ENCODE data around the gene SH3BP5L. TPM values are rescaled to one million over a fixed set of nuclear protein-coding genes. Genes with fewer than 3 reads are reported as not detected.

Gene SH3BP5L
- total and polyA plus RNA-seq, 2 of the 13 experiments (the other 11 are each of a cell fraction or from before 2014, with no cell fraction given) = 10.3 to 14.9 TPM

DNA sequence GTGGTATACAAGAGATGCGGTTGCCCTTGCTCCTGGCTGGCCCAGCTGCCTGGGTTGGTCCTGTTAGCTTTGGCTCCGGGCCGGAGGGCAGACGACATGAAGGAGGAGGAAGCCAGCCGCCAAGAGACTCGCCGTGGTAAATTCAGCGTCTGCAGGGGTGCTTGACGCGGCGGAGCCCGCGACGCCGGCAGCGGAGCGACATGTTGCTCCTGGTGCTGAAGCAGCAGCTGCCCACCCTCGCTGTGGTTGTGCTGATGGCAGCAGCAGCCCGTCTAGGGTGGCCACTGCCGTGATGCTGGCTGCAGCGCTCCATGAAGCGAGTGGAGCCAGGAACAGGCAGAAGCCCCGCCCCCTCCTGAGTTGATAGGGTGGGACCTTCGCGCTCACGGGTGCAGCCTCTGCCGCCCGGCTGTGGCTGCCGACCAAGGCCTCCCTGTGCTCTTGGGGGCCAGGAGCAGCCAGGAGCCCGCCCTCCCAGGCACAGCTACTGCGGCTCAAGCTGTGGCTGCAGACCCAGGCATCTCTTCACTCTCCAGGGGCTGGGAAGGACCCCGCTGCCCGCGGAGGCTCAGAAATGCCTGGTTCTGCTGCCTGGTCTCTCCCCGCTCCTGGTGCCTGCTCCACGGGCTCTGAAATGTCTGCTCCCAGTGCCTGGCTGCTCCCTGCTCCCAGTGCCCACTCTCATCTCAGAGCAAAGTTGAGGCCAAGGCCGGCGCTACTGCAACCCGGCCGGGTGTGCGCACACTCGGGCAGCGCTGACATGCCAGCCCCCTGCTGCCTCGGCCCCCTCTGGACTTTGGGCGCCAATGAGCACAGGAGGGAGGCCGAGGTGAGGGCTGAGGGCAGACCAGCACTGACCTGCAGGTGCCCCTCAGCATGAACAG lies 37.5 kb upstream of the SH3BP5L start (continued):
- TF ChIP-seq ZFY (CRISPR knock-in tag; IDR thresholded peaks at IDR 0.05) (peak; percentile 83), SIX4 (CRISPR knock-in tag; IDR thresholded peaks at IDR 0.05) (no peak), ZNF451 (CRISPR knock-in tag; IDR thresholded peaks at IDR 0.05) (peak; percentile 11; the same call in 1 of the 2 replicates), ARNTL (CRISPR knock-in tag; IDR thresholded peaks at IDR 0.05) (peak; percentile 17; the same call in 1 of the 2 replicates), ATM (IDR thresholded peaks at IDR 0.05; ENCODE audit: borderline replicate concordance) (no peak), XBP1 (CRISPR knock-in tag; IDR thresholded peaks at IDR 0.05) (no peak), ZNF431 (CRISPR knock-in tag; IDR thresholded peaks at IDR 0.05; ENCODE audit: borderline replicate concordance, low read depth) (no peak), KDM4B (CRISPR knock-in tag; IDR thresholded peaks at IDR 0.05) (peak; percentile 77; the same call in 1 of the 2 replicates)
- TF ChIP-seq, protein P1, sequence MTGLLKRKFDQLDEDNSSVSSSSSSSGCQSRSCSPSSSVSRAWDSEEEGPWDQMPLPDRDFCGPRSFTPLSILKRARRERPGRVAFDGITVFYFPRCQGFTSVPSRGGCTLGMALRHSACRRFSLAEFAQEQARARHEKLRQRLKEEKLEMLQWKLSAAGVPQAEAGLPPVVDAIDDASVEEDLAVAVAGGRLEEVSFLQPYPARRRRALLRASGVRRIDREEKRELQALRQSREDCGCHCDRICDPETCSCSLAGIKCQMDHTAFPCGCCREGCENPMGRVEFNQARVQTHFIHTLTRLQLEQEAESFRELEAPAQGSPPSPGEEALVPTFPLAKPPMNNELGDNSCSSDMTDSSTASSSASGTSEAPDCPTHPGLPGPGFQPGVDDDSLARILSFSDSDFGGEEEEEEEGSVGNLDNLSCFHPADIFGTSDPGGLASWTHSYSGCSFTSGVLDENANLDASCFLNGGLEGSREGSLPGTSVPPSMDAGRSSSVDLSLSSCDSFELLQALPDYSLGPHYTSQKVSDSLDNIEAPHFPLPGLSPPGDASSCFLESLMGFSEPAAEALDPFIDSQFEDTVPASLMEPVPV (CRISPR knock-in tag; IDR thresholded peaks at IDR 0.05) = peak; percentile 64
- TF ChIP-seq, protein P2, sequence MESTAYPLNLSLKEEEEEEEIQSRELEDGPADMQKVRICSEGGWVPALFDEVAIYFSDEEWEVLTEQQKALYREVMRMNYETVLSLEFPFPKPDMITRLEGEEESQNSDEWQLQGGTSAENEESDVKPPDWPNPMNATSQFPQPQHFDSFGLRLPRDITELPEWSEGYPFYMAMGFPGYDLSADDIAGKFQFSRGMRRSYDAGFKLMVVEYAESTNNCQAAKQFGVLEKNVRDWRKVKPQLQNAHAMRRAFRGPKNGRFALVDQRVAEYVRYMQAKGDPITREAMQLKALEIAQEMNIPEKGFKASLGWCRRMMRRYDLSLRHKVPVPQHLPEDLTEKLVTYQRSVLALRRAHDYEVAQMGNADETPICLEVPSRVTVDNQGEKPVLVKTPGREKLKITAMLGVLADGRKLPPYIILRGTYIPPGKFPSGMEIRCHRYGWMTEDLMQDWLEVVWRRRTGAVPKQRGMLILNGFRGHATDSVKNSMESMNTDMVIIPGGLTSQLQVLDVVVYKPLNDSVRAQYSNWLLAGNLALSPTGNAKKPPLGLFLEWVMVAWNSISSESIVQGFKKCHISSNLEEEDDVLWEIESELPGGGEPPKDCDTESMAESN (CRISPR knock-in tag; conservative IDR thresholded peaks at IDR 0.05) = no peak; the same call in 1 of the 2 replicates
- TF ChIP-seq, protein P3, sequence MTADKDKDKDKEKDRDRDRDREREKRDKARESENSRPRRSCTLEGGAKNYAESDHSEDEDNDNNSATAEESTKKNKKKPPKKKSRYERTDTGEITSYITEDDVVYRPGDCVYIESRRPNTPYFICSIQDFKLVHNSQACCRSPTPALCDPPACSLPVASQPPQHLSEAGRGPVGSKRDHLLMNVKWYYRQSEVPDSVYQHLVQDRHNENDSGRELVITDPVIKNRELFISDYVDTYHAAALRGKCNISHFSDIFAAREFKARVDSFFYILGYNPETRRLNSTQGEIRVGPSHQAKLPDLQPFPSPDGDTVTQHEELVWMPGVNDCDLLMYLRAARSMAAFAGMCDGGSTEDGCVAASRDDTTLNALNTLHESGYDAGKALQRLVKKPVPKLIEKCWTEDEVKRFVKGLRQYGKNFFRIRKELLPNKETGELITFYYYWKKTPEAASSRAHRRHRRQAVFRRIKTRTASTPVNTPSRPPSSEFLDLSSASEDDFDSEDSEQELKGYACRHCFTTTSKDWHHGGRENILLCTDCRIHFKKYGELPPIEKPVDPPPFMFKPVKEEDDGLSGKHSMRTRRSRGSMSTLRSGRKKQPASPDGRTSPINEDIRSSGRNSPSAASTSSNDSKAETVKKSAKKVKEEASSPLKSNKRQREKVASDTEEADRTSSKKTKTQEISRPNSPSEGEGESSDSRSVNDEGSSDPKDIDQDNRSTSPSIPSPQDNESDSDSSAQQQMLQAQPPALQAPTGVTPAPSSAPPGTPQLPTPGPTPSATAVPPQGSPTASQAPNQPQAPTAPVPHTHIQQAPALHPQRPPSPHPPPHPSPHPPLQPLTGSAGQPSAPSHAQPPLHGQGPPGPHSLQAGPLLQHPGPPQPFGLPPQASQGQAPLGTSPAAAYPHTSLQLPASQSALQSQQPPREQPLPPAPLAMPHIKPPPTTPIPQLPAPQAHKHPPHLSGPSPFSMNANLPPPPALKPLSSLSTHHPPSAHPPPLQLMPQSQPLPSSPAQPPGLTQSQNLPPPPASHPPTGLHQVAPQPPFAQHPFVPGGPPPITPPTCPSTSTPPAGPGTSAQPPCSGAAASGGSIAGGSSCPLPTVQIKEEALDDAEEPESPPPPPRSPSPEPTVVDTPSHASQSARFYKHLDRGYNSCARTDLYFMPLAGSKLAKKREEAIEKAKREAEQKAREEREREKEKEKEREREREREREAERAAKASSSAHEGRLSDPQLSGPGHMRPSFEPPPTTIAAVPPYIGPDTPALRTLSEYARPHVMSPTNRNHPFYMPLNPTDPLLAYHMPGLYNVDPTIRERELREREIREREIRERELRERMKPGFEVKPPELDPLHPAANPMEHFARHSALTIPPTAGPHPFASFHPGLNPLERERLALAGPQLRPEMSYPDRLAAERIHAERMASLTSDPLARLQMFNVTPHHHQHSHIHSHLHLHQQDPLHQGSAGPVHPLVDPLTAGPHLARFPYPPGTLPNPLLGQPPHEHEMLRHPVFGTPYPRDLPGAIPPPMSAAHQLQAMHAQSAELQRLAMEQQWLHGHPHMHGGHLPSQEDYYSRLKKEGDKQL (CRISPR knock-in tag; IDR thresholded peaks at IDR 0.05; ENCODE audit: low read depth) = no peak
- TF ChIP-seq, protein P4, sequence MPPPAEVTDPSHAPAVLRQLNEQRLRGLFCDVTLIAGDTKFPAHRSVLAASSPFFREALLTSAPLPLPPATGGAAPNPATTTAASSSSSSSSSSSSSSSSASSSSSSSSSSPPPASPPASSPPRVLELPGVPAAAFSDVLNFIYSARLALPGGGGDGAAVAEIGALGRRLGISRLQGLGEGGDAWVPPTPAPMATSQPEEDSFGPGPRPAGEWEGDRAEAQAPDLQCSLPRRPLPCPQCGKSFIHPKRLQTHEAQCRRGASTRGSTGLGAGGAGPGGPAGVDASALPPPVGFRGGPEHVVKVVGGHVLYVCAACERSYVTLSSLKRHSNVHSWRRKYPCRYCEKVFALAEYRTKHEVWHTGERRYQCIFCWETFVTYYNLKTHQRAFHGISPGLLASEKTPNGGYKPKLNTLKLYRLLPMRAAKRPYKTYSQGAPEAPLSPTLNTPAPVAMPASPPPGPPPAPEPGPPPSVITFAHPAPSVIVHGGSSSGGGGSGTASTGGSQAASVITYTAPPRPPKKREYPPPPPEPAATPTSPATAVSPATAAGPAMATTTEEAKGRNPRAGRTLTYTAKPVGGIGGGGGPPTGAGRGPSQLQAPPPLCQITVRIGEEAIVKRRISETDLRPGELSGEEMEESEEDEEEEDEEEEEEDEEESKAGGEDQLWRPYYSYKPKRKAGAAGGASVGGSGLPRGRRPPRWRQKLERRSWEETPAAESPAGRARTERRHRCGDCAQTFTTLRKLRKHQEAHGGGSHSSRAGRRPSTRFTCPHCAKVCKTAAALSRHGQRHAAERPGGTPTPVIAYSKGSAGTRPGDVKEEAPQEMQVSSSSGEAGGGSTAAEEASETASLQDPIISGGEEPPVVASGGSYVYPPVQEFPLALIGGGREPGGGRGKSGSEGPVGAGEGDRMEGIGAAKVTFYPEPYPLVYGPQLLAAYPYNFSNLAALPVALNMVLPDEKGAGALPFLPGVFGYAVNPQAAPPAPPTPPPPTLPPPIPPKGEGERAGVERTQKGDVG (CRISPR knock-in tag; IDR thresholded peaks at IDR 0.05; ENCODE audit: borderline replicate concordance) = no peak
